Uterus (tissue), 2 donors: ENCODE results near the gene CA10.

Experiments used
- POLR2A ChIP-seq, 2 donors: fragments of 450-650 bp; IDR thresholded peaks; one replicate each; pipeline ENCODE4 v1.6.1; 2016; ENCODE audit warnings: antibody characterized with exemption in 2 of 2, mild to moderate bottlenecking in 1 of 2, moderate library complexity in 1 of 2
- TF ChIP-seq, protein P1 (sequence below), 4 experiments: fragments of 200-600 bp in 2 of 4; fragments of 450-650 bp in 2 of 4; sonication (generic) in 2 of 4; IDR thresholded peaks; one replicate each; pipeline ENCODE4 v1.5.1; 2016 to 2019; ENCODE audit warnings: antibody characterized with exemption in 4 of 4, mild to moderate bottlenecking in 2 of 4, moderate library complexity in 1 of 4

DNA sequence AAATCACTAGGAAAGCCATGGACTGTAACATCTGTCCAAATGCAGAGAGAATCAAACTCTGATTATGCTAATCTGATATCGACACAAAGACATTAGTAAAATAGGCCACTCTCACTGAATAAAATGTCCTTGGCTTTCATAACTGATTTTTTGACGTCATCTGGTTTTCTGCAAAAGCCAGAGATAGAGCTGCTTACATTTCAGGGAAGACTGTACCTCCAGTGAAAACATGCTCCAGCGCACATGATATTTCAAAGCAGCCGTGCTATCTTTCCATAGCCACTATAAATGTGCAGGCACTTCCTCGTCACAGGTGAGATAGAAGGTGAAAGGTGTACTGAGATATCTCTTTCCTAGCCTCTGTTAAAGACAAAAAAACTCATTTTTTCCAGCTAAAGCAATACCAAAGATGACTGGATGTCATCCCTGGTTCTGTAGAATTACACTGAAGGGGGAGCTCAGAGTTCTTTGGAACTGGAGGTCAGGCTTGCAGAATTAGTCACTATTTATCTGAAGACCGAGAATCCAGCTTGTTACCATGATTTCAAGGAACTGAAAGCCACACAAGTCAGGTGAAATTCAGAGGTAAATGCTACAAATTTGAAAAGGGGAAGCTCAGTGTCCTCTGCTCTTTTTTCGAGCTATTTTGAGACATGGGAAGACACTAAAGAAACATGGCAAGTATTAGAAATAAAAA lies 249.5 kb downstream of the CA10 start:
- TF ChIP-seq, protein P1, sequence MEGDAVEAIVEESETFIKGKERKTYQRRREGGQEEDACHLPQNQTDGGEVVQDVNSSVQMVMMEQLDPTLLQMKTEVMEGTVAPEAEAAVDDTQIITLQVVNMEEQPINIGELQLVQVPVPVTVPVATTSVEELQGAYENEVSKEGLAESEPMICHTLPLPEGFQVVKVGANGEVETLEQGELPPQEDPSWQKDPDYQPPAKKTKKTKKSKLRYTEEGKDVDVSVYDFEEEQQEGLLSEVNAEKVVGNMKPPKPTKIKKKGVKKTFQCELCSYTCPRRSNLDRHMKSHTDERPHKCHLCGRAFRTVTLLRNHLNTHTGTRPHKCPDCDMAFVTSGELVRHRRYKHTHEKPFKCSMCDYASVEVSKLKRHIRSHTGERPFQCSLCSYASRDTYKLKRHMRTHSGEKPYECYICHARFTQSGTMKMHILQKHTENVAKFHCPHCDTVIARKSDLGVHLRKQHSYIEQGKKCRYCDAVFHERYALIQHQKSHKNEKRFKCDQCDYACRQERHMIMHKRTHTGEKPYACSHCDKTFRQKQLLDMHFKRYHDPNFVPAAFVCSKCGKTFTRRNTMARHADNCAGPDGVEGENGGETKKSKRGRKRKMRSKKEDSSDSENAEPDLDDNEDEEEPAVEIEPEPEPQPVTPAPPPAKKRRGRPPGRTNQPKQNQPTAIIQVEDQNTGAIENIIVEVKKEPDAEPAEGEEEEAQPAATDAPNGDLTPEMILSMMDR (IDR thresholded peaks at IDR 0.05), result no peak
- no peak for TF ChIP-seq POLR2A (IDR thresholded peaks at IDR 0.05)
